Thyroid gland (tissue), 4 donors: ENCODE results near the gene C5orf47. TPM values are rescaled to one million over a fixed set of nuclear protein-coding genes. Genes with fewer than 3 reads are reported as not detected.

Source experiments
- DNase-seq, 2 donors: peaks; one replicate each; pipeline ENCODE4 v3.0.0-alpha.2; 2019
- H3K27ac ChIP-seq, 3 donors: fragments of 200-600 bp; sonication (generic); 1 replicate in 2 of 3; 2 replicates in 1 of 3; pipeline ENCODE4 v1.5.1; 2016 to 2019; ENCODE audit warnings: mild to moderate bottlenecking in 1 of 3, moderate library complexity in 1 of 3
- H3K27me3 ChIP-seq: fragments of 200-600 bp; sonication (generic); one replicate; pipeline ENCODE4 v1.5.1; 2019
- H3K36me3 ChIP-seq, 2 donors: fragments of 200-600 bp; sonication (generic); one replicate each; pipeline ENCODE4 v1.5.1; 2016 to 2019
- H3K4me1 ChIP-seq, 2 donors: fragments of 200-600 bp; sonication (generic); one replicate each; pipeline ENCODE4 v1.5.1; 2017 to 2019
- H3K4me3 ChIP-seq, 3 donors: fragments of 200-600 bp; sonication (generic); replicated peaks in 1 of 3; 1 replicate in 2 of 3; 2 replicates in 1 of 3; pipeline ENCODE4 v1.5.1; 2016; ENCODE audit warnings: mild to moderate bottlenecking in 1 of 3
- H3K9me3 ChIP-seq: fragments of 200-600 bp; sonication (generic); one replicate; pipeline ENCODE4 v1.5.1; 2017
- POLR2A ChIP-seq, 2 donors: fragments of 450-650 bp; IDR thresholded peaks; one replicate each; pipeline ENCODE4 v1.6.1; 2017; ENCODE audit warnings: antibody characterized with exemption in 2 of 2, mild to moderate bottlenecking in 2 of 2, moderate library complexity in 1 of 2
- WGBS, 2 donors: methylation state at CpG; one replicate each; pipeline ENCODE4 v1.1.5; 2017; 5-methylcytosine and 5-hydroxymethylcytosine counted together
- intact Hi-C: fragments of 100-400 bp; cut with DNase I; formaldehyde crosslinking; loops from one replicate; pipeline ENCODE4 v1.15.1; 2023
- total RNA-seq, 4 donors: library from RNA; depleted of rRNA; stranded (reverse); fragments of >200 nt; gene quantifications; one replicate each; pipeline ENCODE4 v1.2.3, GENCODE V29; 2016
- TF ChIP-seq, protein P1 (sequence below), 6 experiments: fragments of 200-600 bp in 3 of 6; fragments of 450-650 bp in 3 of 6; sonication (generic) in 3 of 6; IDR thresholded peaks; one replicate each; pipeline ENCODE4 v1.5.1; 2016 to 2019; ENCODE audit warnings: antibody characterized with exemption in 6 of 6, mild to moderate bottlenecking in 2 of 6, inconsistent platforms in 1 of 6, moderate library complexity in 1 of 6

C5orf47 gene
- total RNA-seq, 4 donors from 2014 or later: 0.13 to 0.22 TPM; not detected in 2

DNA sequence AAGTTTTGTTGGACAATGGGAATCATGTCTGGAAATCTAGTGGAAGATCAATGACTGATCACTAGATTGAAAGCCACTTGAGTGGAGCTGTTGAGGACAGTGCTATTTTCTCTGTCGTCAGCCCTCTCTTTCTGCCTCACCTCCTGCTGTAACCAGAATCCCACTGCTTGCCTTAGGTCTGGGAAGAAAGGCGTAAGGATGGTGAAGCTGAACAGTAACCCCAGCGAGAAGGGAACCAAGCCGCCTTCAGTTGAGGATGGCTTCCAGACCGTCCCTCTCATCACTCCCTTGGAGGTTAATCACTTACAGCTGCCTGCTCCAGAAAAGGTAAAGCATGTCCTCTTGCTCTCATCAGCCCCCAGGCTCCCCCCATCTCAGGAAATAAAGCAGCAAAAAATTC lies 57.6 kb downstream of the C5orf47 start:
- no peak for DNase-seq
- H3K4me3 ChIP-seq: no peak overlapping the region
- TF ChIP-seq, protein P1, sequence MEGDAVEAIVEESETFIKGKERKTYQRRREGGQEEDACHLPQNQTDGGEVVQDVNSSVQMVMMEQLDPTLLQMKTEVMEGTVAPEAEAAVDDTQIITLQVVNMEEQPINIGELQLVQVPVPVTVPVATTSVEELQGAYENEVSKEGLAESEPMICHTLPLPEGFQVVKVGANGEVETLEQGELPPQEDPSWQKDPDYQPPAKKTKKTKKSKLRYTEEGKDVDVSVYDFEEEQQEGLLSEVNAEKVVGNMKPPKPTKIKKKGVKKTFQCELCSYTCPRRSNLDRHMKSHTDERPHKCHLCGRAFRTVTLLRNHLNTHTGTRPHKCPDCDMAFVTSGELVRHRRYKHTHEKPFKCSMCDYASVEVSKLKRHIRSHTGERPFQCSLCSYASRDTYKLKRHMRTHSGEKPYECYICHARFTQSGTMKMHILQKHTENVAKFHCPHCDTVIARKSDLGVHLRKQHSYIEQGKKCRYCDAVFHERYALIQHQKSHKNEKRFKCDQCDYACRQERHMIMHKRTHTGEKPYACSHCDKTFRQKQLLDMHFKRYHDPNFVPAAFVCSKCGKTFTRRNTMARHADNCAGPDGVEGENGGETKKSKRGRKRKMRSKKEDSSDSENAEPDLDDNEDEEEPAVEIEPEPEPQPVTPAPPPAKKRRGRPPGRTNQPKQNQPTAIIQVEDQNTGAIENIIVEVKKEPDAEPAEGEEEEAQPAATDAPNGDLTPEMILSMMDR (IDR thresholded peaks at IDR 0.05): no peak
- no peak for TF ChIP-seq POLR2A (IDR thresholded peaks at IDR 0.05)
- WGBS, 2 donors: 61 to 74% methylated on average over 5 of the region's 5 CpGs
- H3K27me3 ChIP-seq: no peaks in the 10 kb centered on the region
- no peaks in the 10 kb centered on the region for H3K36me3 ChIP-seq
- no peaks in the 10 kb centered on the region for H3K4me1 ChIP-seq
- H3K9me3 ChIP-seq: no peaks in the 10 kb centered on the region
- no peak overlapping the region for H3K27ac ChIP-seq
- intact Hi-C loops: loop anchor here (5.0 kb wide), 1 partner anchor 266 kb away; no protein-coding TSS in a partner anchor

DNA sequence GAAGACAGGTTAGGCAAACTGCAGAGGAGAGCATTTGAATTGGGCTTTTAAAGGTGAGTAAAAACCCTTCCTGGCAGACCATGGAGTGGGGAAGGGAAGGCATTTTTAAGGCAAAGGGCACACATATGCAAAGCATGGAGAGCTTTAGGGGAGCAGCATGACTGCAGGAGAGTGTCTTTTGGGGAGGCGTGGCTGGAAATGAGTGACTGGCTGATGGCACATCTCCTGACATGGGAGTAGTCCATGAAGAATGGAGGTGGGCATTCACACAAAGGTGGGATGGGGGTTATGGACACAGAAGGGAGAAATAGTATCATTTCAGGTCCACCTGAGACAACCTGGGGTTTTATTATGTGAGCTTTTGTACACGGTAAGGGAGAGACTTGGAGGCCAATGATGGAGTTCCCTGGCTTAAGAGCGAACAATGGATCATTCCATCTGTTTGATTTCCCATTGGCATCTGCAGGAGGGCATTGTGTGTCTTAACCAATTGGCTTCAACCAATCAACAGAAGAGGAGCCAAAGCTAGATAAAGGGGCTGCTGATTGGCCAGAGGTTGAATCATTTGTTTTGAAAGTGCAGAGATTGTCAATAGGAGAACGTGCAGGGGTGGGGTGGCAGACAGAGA lies 58.6 kb downstream of the C5orf47 start:
- Histone ChIP-seq H3K27me3 (no peaks in the 10 kb centered on the region), H3K9me3 (no peaks in the 10 kb centered on the region), H3K27ac (no peak overlapping the region), H3K4me3 (no peak overlapping the region), H3K4me1 (no peaks in the 10 kb centered on the region), H3K36me3 (no peaks in the 10 kb centered on the region)
- intact Hi-C loops: loop anchor here (5.0 kb wide), 1 partner anchor 265 kb away; no protein-coding TSS in a partner anchor
- no peak for DNase-seq
- 63 to 74% methylated on average over 4 of the region's 4 CpGs for WGBS, 2 donors
- no peak for TF ChIP-seq POLR2A (IDR thresholded peaks at IDR 0.05)
- TF ChIP-seq, protein P1 (IDR thresholded peaks at IDR 0.05): no peak

DNA sequence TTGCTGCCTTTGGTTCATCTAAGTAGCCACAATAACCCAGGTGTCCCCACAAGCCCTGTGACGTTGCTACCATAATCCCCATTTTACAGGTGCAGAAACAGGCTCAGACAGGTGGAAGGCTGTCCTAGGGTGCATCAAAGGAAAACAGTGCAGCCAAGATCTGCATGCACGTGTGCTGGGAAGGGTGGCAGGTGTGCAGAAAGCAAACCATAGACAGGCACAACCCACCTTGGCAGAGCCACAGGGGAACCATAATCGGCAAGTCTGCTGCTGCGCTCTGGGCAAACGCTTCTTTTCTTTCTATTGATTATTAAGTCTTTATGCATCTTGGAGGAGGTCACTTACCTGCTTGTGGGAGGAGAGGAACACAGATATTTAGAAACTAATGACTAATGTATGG lies 63.7 kb downstream of the C5orf47 start:
- Histone ChIP-seq H3K4me1 (no peaks in the 10 kb centered on the region), H3K9me3 (no peaks in the 10 kb centered on the region), H3K27ac (no peak overlapping the region), H3K4me3 (no peak overlapping the region), H3K36me3 (no peaks in the 10 kb centered on the region), H3K27me3 (no peaks in the 10 kb centered on the region)
- intact Hi-C loops: no loop called here
- TF ChIP-seq, protein P1 (IDR thresholded peaks at IDR 0.05): no peak
- TF ChIP-seq POLR2A (IDR thresholded peaks at IDR 0.05): no peak
- 74 to 86% methylated on average over 4 to 5 of the region's 5 CpGs for WGBS, 2 donors
- no peak for DNase-seq

DNA sequence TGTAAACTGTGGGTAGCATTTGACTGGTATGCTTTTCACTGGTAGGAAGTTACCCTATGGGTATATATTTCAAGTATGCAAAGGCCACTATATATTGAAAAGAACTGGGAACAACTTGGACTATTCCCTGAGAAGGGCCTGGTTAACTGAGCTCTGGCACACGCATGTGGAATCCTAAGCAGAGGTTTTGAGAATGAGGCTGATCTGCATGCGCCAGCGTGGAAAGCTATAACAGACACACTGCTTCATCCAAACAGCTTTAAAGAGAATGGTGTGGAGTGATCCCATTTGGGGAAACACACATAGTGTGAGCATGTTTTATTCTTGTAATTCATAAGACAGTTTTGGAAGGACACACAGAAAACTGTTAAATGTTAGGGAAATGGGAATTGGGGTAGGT lies 64.9 kb downstream of the C5orf47 start:
- whole genome bisulfite sequencing, 2 donors: 95 to 97% methylated on average over 3 of the region's 3 CpGs
- no peaks in the 10 kb centered on the region for H3K36me3 ChIP-seq
- intact Hi-C loops: no loop called here
- DNase-seq: no peak
- H3K27me3 ChIP-seq: no peaks in the 10 kb centered on the region
- H3K27ac ChIP-seq: no peak overlapping the region
- H3K4me1 ChIP-seq: no peaks in the 10 kb centered on the region
- no peaks in the 10 kb centered on the region for H3K9me3 ChIP-seq
- no peak overlapping the region for H3K4me3 ChIP-seq
- no peak for TF ChIP-seq POLR2A (IDR thresholded peaks at IDR 0.05)
- TF ChIP-seq, protein P1 (IDR thresholded peaks at IDR 0.05): no peak

Other genes starting within 250 kb of the C5orf47 start
- gene CPEB4, start 100.8 kb upstream of the C5orf47 start, total RNA-seq: 10 to 100 TPM; 51.5 to 69.5 (median 66.1) TPM
- gene NSG2, start 56.5 kb downstream of the C5orf47 start, total RNA-seq: 1 to 10 TPM in 2 of 4 donors, not detected in 2; 1.1 to 1.2 TPM